Lung (tissue), 12 donors: ENCODE measurements around the gene ZNF678. TPM values are rescaled to one million over a fixed set of nuclear protein-coding genes. Genes with fewer than 3 reads are reported as not detected.

Experiments
- ATAC-seq: fragments of 200-7000 bp; cut with Tn5 transposase; one replicate; pipeline ENCODE4 v1.9.1; 2020; ENCODE audit warnings: moderate number of reproducible peaks; ENCODE audit not compliant: insufficient read depth, low FRiP score
- DNase-seq, 3 donors: peaks; one replicate each; pipeline ENCODE4 v3.0.0-alpha.2; 2013 to 2017
- H3K27ac ChIP-seq, 2 donors: one replicate each; pipeline ENCODE4 v1.5.1; 2013; ENCODE audit warnings: mild to moderate bottlenecking in 2 of 2, moderate library complexity in 2 of 2, control low read depth in 1 of 2, inconsistent platforms in 1 of 2, low read depth in 1 of 2, low read length in 1 of 2
- H3K27me3 ChIP-seq, 3 donors: one replicate each; pipeline ENCODE4 v1.5.1; 2013; ENCODE audit warnings: low read length in 2 of 3; ENCODE audit not compliant: control insufficient read depth in 3 of 3, insufficient read depth in 3 of 3
- H3K36me3 ChIP-seq, 4 donors: one replicate each; pipeline ENCODE4 v1.5.1; 2013; ENCODE audit warnings: low read length in 4 of 4, mild to moderate bottlenecking in 1 of 4, moderate library complexity in 1 of 4; ENCODE audit not compliant: control insufficient read depth in 4 of 4, insufficient read depth in 4 of 4
- H3K4me1 ChIP-seq, 5 donors: one replicate each; pipeline ENCODE4 v1.5.1; 2013; ENCODE audit warnings: low read length in 5 of 5, mild to moderate bottlenecking in 2 of 5, moderate library complexity in 1 of 5; ENCODE audit not compliant: control insufficient read depth in 5 of 5, insufficient read depth in 5 of 5
- H3K4me3 ChIP-seq: one replicate; pipeline ENCODE4 v1.5.1; 2013; ENCODE audit warnings: mild to moderate bottlenecking, control low read depth, moderate library complexity
- H3K9ac ChIP-seq, 2 donors: one replicate each; pipeline ENCODE4 v1.5.1; 2013; ENCODE audit warnings: low read length in 2 of 2, control low read depth in 1 of 2; ENCODE audit not compliant: insufficient read depth in 1 of 2
- H3K9me3 ChIP-seq, 4 donors: one replicate each; pipeline ENCODE4 v1.5.1; 2013; ENCODE audit warnings: low read length in 3 of 4, mild to moderate bottlenecking in 1 of 4, moderate library complexity in 1 of 4; ENCODE audit not compliant: control insufficient read depth in 4 of 4, insufficient read depth in 3 of 4
- CTCF ChIP-seq: IDR thresholded peaks from 2 replicates; pipeline ENCODE4 v1.5.1; 2012; ENCODE audit warnings: mild to moderate bottlenecking; ENCODE audit errors: control extremely low read depth, extremely low read depth
- WGBS, 2 donors: extraction: QIAGEN DNeasy Blood & Tissue Kit; methylation state at CpG; one replicate each; pipeline ENCODE4 v1.1.7; 2013; 5-methylcytosine and 5-hydroxymethylcytosine counted together
- polyA plus RNA-seq, 2 donors: library from polyadenylated mRNA; stranded (reverse); fragments of 200-250 nt; gene quantifications; one replicate each; pipeline ENCODE4 v1.2.1, GENCODE V29; 2013
- total RNA-seq, 2 donors: library from RNA; depleted of rRNA in 1 of 2; stranded (reverse); fragments of >200 nt in 1 of 2; gene quantifications; one replicate each; pipeline ENCODE4 v1.2.1, GENCODE V29; 2014 to 2021
- donor health status: control.
- donor health status: control.
- donor health status: Bipolar disorder and iron deficiency.
- donor health status: healthy.
- donor health status: DM: yes; HTN: yes; CAD: no.

ZNF678 gene
- total and polyA plus RNA-seq, 4 donors = 1.8 to 50.7 (median 4.7) TPM

DNA sequence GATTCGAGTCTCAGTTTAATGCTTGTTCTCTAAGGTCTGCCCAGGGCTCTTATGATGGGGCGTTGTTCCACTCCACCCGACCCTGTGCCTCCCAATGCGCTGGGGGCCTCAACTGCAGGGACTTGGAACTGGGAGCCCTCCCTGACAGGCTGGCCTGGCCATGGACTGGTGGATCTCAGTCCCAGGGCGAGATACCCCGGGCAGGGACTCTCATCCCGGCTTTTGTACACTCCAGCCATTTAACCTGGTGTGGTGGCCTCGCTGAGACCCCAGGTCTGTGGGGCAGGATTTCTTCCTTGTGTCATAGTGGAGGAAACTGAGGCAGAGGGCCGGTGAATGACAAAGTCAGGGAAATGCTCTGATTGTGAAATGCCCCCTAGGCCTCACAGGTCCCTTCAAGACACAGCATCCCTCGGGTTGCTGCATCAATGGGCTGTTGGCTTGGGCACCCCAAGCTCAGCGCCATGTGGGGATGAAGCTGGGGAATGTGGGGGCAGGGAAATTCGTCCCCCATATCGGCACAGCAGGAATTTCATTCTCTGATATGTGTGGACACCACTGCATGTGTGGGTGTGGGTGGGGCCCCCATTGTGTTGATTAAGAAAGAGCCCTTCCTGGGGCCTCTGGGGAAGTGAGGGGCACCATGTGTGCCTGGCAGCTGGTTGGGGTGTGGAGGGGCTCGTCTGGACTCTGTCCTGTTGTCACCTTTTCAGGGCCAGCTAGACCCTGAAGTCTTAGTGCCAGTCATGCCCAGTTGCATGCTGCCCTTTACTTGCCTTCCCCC lies 19.9 kb upstream of the ZNF678 start:
- peaks cover 0 to 21% (median 3%) of the 10 kb centered on the region in 5 donors for H3K4me1 ChIP-seq
- TF ChIP-seq CTCF = no peak
- no peaks in the 10 kb centered on the region for H3K9me3 ChIP-seq
- ATAC-seq (no peak), DNase-seq (no peak)
- WGBS, 2 donors = 81 to 87% methylated on average over 14 of the region's 14 CpGs
- H3K4me3 ChIP-seq = no peak overlapping the region
- peak overlapping the region in 1 of 2 donors; percentile 52 for H3K9ac ChIP-seq
- H3K36me3 ChIP-seq = no peaks in the 10 kb centered on the region
- H3K27me3 ChIP-seq = no peaks in the 10 kb centered on the region
- peak overlapping the region in 1 of 2 donors; percentile 68 for H3K27ac ChIP-seq

- Histone ChIP-seq H3K9me3 (no peaks in the 10 kb centered on the region), H3K4me1 (peaks cover 0 to 21% (median 3%) of the 10 kb centered on the region in 5 donors), H3K9ac (no peak overlapping the region), H3K27ac (no peak overlapping the region), H3K27me3 (no peaks in the 10 kb centered on the region), H3K36me3 (no peaks in the 10 kb centered on the region), H3K4me3 (no peak overlapping the region)
- no peak for TF ChIP-seq CTCF
- no peak for ATAC-seq
- whole genome bisulfite sequencing, 2 donors = 91 to 95% methylated on average over 8 to 9 of the region's 9 CpGs
- no peak for DNase-seq
Observed at GRCh38 chr1:227544067-227545050, 19.0 kb upstream of the ZNF678 start.

- no peak overlapping the region for H3K9ac ChIP-seq
- no peak for TF ChIP-seq CTCF
- no peaks in the 10 kb centered on the region for H3K36me3 ChIP-seq
- 86 to 92% methylated on average over 5 of the region's 5 CpGs for WGBS, 2 donors
- no peak for DNase-seq
- peaks cover 0 to 1% (median 0%) of the 10 kb centered on the region in 4 donors for H3K9me3 ChIP-seq
- H3K4me1 ChIP-seq = peaks cover 0 to 21% (median 3%) of the 10 kb centered on the region in 5 donors
- H3K4me3 ChIP-seq = no peak overlapping the region
- H3K27ac ChIP-seq = no peak overlapping the region
- no peaks in the 10 kb centered on the region for H3K27me3 ChIP-seq
- ATAC-seq = no peak
Observed at GRCh38 chr1:227545361-227545760, 18.0 kb upstream of the ZNF678 start.
